ENCODE data around the gene XRCC3.

The XRCC3 gene

DNA sequence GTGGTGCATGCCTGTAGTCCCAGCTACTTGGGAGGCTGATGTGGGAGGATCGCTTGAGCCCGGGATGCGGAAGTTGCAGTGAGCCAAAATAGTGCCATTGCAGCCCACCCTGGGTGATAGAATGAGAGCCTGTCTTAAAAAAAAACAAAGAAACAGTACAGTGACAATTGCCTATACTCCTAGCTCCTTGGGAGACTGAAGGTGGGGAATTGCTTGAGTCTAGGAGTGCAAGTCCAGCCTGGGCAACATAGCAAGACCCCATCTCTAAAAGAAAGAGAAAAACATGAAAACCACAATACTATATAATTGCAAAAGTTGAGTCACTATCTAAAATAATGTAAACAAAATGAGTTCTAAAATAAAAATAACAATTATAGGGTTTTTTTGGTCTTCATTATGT, 66.2 kb downstream of the XRCC3 start:
- no peaks in the 10 kb centered on the region for H3K27me3 ChIP-seq (replicated peaks)
- TF ChIP-seq, protein P1, sequence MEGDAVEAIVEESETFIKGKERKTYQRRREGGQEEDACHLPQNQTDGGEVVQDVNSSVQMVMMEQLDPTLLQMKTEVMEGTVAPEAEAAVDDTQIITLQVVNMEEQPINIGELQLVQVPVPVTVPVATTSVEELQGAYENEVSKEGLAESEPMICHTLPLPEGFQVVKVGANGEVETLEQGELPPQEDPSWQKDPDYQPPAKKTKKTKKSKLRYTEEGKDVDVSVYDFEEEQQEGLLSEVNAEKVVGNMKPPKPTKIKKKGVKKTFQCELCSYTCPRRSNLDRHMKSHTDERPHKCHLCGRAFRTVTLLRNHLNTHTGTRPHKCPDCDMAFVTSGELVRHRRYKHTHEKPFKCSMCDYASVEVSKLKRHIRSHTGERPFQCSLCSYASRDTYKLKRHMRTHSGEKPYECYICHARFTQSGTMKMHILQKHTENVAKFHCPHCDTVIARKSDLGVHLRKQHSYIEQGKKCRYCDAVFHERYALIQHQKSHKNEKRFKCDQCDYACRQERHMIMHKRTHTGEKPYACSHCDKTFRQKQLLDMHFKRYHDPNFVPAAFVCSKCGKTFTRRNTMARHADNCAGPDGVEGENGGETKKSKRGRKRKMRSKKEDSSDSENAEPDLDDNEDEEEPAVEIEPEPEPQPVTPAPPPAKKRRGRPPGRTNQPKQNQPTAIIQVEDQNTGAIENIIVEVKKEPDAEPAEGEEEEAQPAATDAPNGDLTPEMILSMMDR (IDR thresholded peaks at IDR 0.05; ENCODE audit: low read depth, low read length, missing control alignments), result no peak
- H3K4me3 ChIP-seq (ENCODE audit: low read depth, low read length), result no peak overlapping the region
- no peak overlapping the region for H3K27ac ChIP-seq
- no peak for DNase-seq
- H3K36me3 ChIP-seq (replicated peaks), result peaks cover 2% of the 10 kb centered on the region
- in situ Hi-C loops (cut with HindIII; ENCODE audit: low pct_ligation_motif_present, low sequenced_read_pairs), result no loop called here
